Measurements from ENCODE around the gene CLSTN1.
"Not testable (repeated sequence)": the region's sequence is repeated elsewhere in the genome, so short reads cannot be mapped to it uniquely, and the experiment has no call there.

Gene CLSTN1

GRCh38 chr1:9825093-9826074 lies 1.6 kb upstream of the CLSTN1 start:
- no peak for DNase-seq

GRCh38 chr1:9824702-9825089 lies 931 bp upstream of the CLSTN1 start:
- no peak for DNase-seq

- DNase-seq = no peak
These were observed 147 bp downstream of the CLSTN1 start for GRCh38 chr1:9823693-9823942.

- peak; percentile 33 for DNase-seq
These were observed 670 bp downstream of the CLSTN1 start for GRCh38 chr1:9822897-9823692.

GRCh38 chr1:9822490-9822889 lies 1.3 kb downstream of the CLSTN1 start:
- DNase-seq = no peak

- DNase-seq = no peak
These were observed 2.1 kb downstream of the CLSTN1 start for GRCh38 chr1:9821710-9822109.

GRCh38 chr1:9820521-9820920 lies 3.2 kb downstream of the CLSTN1 start:
- DNase-seq = peak; percentile 24

GRCh38 chr1:9817734-9818133 lies 6.0 kb downstream of the CLSTN1 start:
- DNase-seq = no peak

- DNase-seq = no peak
These were observed 7.6 kb downstream of the CLSTN1 start for GRCh38 chr1:9816199-9816598.

GRCh38 chr1:9815150-9815549 lies 8.6 kb downstream of the CLSTN1 start:
- DNase-seq = no peak

GRCh38 chr1:9814619-9815018 lies 9.1 kb downstream of the CLSTN1 start:
- DNase-seq = no peak

GRCh38 chr1:9811239-9811966 lies 12.4 kb downstream of the CLSTN1 start:
- DNase-seq = no peak

- DNase-seq = no peak
These were observed 14.7 kb downstream of the CLSTN1 start for GRCh38 chr1:9809100-9809510.

GRCh38 chr1:9808459-9808858 lies 15.3 kb downstream of the CLSTN1 start:
- no peak for DNase-seq

- DNase-seq = no peak
These were observed 16.2 kb downstream of the CLSTN1 start for GRCh38 chr1:9807541-9807940.

- not testable (repeated sequence) for DNase-seq
These were observed 17.8 kb downstream of the CLSTN1 start for GRCh38 chr1:9805972-9806371.

GRCh38 chr1:9805006-9805508 lies 18.7 kb downstream of the CLSTN1 start:
- peak; percentile 70 for DNase-seq

GRCh38 chr1:9803003-9803918 lies 20.5 kb downstream of the CLSTN1 start:
- DNase-seq = peak; percentile 43

- DNase-seq = no peak
These were observed 21.9 kb downstream of the CLSTN1 start for GRCh38 chr1:9801909-9802308.

- DNase-seq = no peak
These were observed 25.3 kb downstream of the CLSTN1 start for GRCh38 chr1:9798236-9799130.

- no peak for DNase-seq
These were observed 26.7 kb downstream of the CLSTN1 start for GRCh38 chr1:9797049-9797448.
